Glutamatergic neuron (in vitro differentiated cells): ENCODE measurements around the gene POC5. TPM values are rescaled to one million over a fixed set of nuclear protein-coding genes. Genes with fewer than 3 reads are reported as not detected.

ENCODE experiments used
- DNase-seq: peaks from one replicate; pipeline ENCODE4 v3.0.0; 2022
- H3K27ac Mint-ChIP-seq: one replicate; pipeline ENCODE4 v1.8.0; 2020; ENCODE audit warnings: mild to moderate bottlenecking, mixed read lengths, inconsistent platforms; ENCODE audit not compliant: unreplicated experiment
- H3K27me3 Mint-ChIP-seq: one replicate; pipeline ENCODE4 v1.8.0; 2020; ENCODE audit warnings: mild to moderate bottlenecking, moderate library complexity, mixed read lengths, inconsistent platforms; ENCODE audit not compliant: unreplicated experiment
- H3K36me3 Mint-ChIP-seq: one replicate; pipeline ENCODE4 v1.8.0; 2020; ENCODE audit warnings: mild to moderate bottlenecking, mixed read lengths, inconsistent platforms; ENCODE audit not compliant: unreplicated experiment
- H3K4me1 Mint-ChIP-seq: one replicate; pipeline ENCODE4 v1.8.0; 2020; ENCODE audit warnings: mild to moderate bottlenecking, low read depth, mixed read lengths, inconsistent platforms; ENCODE audit not compliant: unreplicated experiment
- H3K4me3 Mint-ChIP-seq: one replicate; pipeline ENCODE4 v1.8.0; 2020; ENCODE audit warnings: mild to moderate bottlenecking, mixed read lengths, inconsistent platforms; ENCODE audit not compliant: unreplicated experiment
- H3K9me3 Mint-ChIP-seq: one replicate; pipeline ENCODE4 v1.8.0; 2020; ENCODE audit warnings: mild to moderate bottlenecking, moderate library complexity, mixed read lengths, inconsistent platforms; ENCODE audit not compliant: unreplicated experiment
- total RNA-seq: library from RNA; stranded (reverse); fragmentation: NEBNext Ultra II Directional; extraction: Animal tissue kit (Norgen Biotek cat#: 25700); gene quantifications from one replicate; pipeline ENCODE4 v1.2.1, GENCODE V29; 2021; ENCODE audit not compliant: unreplicated experiment
- TF ChIP-seq, protein P1 (sequence below): fragments of 200-600 bp; sonication (generic); IDR thresholded peaks from one replicate; pipeline ENCODE4 v1.5.0; 2021; ENCODE audit not compliant: partially characterized antibody, unreplicated experiment

The POC5 gene
- total RNA-seq, 1 donor from 2014 or later, result 21.5 TPM

DNA sequence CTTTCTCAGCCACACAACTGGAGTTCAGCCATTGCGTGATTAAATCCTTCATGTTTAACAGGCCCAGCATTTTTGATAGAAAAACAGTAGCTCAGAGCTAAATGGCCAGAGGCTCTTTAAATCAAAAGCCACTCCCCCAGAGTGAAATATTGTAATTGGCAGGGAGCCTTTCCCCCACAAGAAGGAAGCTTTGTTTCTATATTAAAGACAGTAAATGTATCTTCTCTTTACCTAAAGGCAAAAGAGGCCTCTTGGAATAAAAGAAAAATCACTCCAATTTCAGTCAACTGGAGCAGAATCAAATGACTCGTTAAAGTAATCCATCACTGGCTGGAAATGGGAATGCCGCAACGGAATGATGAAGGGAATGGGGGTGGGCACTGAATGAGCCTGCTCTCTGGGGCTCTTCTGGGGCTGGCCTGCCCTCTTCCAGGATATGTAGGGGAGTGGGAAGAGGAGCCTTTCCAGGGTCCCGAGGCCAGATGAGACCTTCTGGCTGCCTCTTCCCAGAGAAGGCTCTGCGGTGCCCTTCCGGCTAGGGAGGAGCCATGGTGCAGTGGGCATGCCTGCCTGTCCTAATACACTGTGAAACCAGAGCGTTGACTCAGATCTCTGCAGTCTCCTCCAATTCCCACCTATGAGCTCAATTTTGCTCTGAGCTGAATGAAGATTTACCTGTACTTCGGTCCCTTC lies 60.8 kb downstream of the POC5 start:
- Mint-ChIP-seq H3K27me3 (no peaks in the 10 kb centered on the region), H3K4me1 (peaks cover 1% of the 10 kb centered on the region), H3K4me3 (no peak overlapping the region), H3K27ac (no peak overlapping the region), H3K36me3 (no peaks in the 10 kb centered on the region), H3K9me3 (no peaks in the 10 kb centered on the region)
- no peak for DNase-seq
- TF ChIP-seq, protein P1, sequence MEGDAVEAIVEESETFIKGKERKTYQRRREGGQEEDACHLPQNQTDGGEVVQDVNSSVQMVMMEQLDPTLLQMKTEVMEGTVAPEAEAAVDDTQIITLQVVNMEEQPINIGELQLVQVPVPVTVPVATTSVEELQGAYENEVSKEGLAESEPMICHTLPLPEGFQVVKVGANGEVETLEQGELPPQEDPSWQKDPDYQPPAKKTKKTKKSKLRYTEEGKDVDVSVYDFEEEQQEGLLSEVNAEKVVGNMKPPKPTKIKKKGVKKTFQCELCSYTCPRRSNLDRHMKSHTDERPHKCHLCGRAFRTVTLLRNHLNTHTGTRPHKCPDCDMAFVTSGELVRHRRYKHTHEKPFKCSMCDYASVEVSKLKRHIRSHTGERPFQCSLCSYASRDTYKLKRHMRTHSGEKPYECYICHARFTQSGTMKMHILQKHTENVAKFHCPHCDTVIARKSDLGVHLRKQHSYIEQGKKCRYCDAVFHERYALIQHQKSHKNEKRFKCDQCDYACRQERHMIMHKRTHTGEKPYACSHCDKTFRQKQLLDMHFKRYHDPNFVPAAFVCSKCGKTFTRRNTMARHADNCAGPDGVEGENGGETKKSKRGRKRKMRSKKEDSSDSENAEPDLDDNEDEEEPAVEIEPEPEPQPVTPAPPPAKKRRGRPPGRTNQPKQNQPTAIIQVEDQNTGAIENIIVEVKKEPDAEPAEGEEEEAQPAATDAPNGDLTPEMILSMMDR, result no peak

DNA sequence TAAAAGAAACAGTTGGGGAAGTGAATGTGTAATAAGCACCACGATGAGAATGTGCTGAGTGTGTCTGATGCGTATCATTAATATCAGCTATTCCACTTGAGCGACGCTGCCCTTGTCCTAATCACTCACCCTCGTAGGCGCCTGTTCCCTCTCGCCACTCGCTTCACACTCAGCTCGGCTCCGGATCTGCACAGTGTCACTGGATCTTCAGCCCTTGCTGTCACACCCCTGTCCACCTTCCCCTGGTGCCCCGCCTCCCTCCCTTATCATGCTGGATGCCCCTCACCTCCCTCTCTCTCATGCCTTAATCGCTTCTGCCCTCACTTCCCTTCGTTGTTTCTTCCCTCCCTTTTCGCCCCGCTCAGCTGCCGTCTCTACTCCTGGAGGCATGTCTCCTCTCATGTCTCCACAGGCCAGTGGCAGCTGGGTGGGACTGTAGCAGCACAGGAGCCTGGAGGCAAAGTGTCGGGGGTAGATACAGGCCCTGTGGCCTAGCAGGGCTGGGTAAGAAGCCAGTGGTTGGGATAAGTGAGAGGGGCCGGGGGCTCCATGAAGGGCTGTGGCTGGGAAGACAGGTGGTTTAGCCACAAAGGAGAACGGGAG lies 62.4 kb downstream of the POC5 start:
- DNase-seq, result no peak
- Mint-ChIP-seq H3K36me3 (no peaks in the 10 kb centered on the region), H3K27me3 (no peaks in the 10 kb centered on the region), H3K4me3 (no peak overlapping the region), H3K27ac (no peak overlapping the region), H3K9me3 (no peaks in the 10 kb centered on the region), H3K4me1 (peaks cover 1% of the 10 kb centered on the region)
- TF ChIP-seq, protein P1, result no peak

GRCh38 chr5:75653521-75653920 lies 63.7 kb downstream of the POC5 start:
- Mint-ChIP-seq H3K27me3 (no peaks in the 10 kb centered on the region), H3K36me3 (no peaks in the 10 kb centered on the region), H3K9me3 (no peaks in the 10 kb centered on the region), H3K4me3 (no peak overlapping the region), H3K4me1 (peaks cover 1% of the 10 kb centered on the region), H3K27ac (no peak overlapping the region)
- no peak for DNase-seq
- TF ChIP-seq, protein P1, result no peak

- DNase-seq, result no peak
- TF ChIP-seq, protein P1, result no peak
- H3K27ac Mint-ChIP-seq, result no peak overlapping the region
- no peaks in the 10 kb centered on the region for H3K27me3 Mint-ChIP-seq
- H3K4me1 Mint-ChIP-seq, result peaks cover 1% of the 10 kb centered on the region
- no peak overlapping the region for H3K4me3 Mint-ChIP-seq
- no peaks in the 10 kb centered on the region for H3K9me3 Mint-ChIP-seq
- H3K36me3 Mint-ChIP-seq, result no peaks in the 10 kb centered on the region
Measured at GRCh38 chr5:75651575-75652238, 65.5 kb downstream of the POC5 start.

DNA sequence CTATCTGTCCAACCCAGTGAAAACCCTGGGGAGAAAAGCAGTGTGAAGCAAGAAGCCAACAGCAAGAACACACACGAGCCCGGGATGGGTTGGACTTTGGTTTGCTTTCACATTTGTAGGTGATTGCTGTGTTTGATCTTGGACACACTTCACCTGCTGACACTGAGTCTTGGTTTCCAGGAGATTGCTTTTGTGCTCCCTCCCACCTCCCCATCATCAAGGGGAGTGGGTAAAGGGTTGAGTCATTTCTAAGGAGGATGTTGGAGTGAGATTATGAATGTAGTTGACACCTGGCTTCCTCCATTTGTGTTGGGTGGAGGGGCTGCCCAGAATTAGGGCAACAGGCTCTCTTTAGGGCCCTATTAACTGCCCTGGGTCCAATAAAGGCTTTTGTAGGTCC lies 68.5 kb downstream of the POC5 start:
- H3K36me3 Mint-ChIP-seq, result no peaks in the 10 kb centered on the region
- H3K27me3 Mint-ChIP-seq, result no peaks in the 10 kb centered on the region
- no peak overlapping the region for H3K27ac Mint-ChIP-seq
- no peak for DNase-seq
- no peaks in the 10 kb centered on the region for H3K9me3 Mint-ChIP-seq
- no peaks in the 10 kb centered on the region for H3K4me1 Mint-ChIP-seq
- H3K4me3 Mint-ChIP-seq, result no peak overlapping the region
- TF ChIP-seq, protein P1, result no peak
